Loucy (cell line): ENCODE results near the gene GMIP.
"Not testable (repeated sequence)": the region's sequence is repeated elsewhere in the genome, so short reads cannot be mapped to it uniquely, and the experiment has no call there.

Experiments
- EZH2phosphoT487 ChIP-seq: fragments of 200-600 bp; IDR thresholded peaks from 2 replicates; pipeline ENCODE4 v1.6.1; 2018; ENCODE audit warnings: antibody characterized with exemption, mild to moderate bottlenecking, moderate library complexity, borderline replicate concordance
- TF ChIP-seq, protein P1 (sequence below): fragments of 200-600 bp; sonication (generic); conservative IDR thresholded peaks from 2 replicates; pipeline ENCODE4 v1.5.1; 2014; ENCODE audit warnings: mild to moderate bottlenecking, antibody characterized with exemption, low read length

DNA sequence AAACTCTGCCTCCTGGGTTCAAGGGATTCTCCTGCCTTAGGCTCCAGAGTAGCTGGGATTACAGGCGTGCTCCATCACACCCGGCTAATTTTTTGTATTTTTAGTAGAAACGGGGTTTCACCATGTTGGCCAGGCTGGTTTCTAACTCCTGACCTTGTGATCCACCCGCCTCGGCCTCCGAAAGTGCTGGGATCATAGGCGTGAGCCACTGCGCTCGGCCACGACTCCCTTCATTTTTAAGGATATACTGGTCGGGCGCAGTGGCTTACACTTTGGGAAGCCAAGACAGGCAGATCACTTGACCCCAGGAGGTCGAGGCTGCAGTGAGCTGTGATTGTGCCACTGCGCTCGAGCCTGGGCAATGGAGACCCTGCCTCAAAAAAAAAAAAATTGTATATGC, 42.7 kb upstream of the GMIP start:
- TF ChIP-seq, protein P1, sequence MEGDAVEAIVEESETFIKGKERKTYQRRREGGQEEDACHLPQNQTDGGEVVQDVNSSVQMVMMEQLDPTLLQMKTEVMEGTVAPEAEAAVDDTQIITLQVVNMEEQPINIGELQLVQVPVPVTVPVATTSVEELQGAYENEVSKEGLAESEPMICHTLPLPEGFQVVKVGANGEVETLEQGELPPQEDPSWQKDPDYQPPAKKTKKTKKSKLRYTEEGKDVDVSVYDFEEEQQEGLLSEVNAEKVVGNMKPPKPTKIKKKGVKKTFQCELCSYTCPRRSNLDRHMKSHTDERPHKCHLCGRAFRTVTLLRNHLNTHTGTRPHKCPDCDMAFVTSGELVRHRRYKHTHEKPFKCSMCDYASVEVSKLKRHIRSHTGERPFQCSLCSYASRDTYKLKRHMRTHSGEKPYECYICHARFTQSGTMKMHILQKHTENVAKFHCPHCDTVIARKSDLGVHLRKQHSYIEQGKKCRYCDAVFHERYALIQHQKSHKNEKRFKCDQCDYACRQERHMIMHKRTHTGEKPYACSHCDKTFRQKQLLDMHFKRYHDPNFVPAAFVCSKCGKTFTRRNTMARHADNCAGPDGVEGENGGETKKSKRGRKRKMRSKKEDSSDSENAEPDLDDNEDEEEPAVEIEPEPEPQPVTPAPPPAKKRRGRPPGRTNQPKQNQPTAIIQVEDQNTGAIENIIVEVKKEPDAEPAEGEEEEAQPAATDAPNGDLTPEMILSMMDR, result not testable (repeated sequence)
- not testable (repeated sequence) for TF ChIP-seq EZH2phosphoT487
